ENCODE measurements around the gene IRF2.
A peak's percentile ranks its signal among the peaks of the same experiment; 100 is the strongest.

Gene IRF2

DNA sequence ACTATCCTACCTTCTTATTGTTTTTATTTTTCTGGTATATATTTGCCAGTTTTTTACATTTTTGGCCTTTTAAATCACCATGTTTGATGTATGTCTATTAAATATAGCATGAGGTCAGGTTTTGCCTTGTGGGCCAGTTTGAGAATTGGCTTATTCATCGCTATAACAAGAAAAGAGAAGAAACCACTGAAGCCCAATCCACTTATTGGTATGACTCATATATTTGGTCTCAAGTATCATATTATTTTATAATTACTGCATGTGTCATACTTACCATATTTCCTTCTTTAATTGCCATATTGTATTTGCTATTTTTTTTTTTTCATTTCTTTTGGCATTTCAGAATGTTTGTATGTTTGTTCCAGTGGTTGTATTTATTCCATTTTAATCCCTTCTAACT is 99.3 kb downstream of the IRF2 start:
- TF ChIP-seq, protein P1, sequence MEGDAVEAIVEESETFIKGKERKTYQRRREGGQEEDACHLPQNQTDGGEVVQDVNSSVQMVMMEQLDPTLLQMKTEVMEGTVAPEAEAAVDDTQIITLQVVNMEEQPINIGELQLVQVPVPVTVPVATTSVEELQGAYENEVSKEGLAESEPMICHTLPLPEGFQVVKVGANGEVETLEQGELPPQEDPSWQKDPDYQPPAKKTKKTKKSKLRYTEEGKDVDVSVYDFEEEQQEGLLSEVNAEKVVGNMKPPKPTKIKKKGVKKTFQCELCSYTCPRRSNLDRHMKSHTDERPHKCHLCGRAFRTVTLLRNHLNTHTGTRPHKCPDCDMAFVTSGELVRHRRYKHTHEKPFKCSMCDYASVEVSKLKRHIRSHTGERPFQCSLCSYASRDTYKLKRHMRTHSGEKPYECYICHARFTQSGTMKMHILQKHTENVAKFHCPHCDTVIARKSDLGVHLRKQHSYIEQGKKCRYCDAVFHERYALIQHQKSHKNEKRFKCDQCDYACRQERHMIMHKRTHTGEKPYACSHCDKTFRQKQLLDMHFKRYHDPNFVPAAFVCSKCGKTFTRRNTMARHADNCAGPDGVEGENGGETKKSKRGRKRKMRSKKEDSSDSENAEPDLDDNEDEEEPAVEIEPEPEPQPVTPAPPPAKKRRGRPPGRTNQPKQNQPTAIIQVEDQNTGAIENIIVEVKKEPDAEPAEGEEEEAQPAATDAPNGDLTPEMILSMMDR (IDR thresholded peaks at IDR 0.05; ENCODE audit: low read depth, low read length), result no peak
- H3K4me3 ChIP-seq (replicated peaks in 1 of 2; ENCODE audit: low read depth in 2 of 2, low read length in 2 of 2), result no peak overlapping the region
- peak in 1 of 2 donors; percentile 41 for DNase-seq (ENCODE audit: low read depth in 2 of 2)

DNA sequence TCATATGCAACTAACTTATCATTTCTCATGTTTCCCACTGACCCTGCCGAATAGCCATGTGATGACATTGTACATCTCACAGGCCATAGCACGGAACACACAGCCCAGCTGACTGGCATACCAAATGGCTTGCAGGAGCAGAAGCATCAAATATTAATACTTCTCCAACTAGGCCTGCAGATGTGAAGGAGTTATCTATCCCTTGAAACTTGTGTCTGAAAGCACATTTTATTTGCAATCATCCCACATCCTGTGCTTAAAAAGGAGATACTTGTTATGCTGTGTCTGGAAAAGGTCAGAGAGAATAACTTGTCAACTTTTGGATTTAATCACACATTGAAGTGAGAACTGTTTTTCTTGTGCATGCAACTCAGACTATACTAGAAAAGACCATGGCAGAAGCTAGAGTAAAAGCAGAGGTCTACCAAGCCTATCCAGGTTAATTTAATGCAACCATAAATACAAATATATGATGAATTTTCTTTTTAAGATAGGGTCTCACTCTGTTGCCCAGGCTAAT is 100.4 kb downstream of the IRF2 start:
- H3K4me3 ChIP-seq (replicated peaks in 1 of 2; ENCODE audit: low read depth in 2 of 2, low read length in 2 of 2), result no peak overlapping the region
- DNase-seq (ENCODE audit: low read depth in 2 of 2), result no peak
- TF ChIP-seq, protein P1 (IDR thresholded peaks at IDR 0.05; ENCODE audit: low read depth, low read length), result no peak

DNA sequence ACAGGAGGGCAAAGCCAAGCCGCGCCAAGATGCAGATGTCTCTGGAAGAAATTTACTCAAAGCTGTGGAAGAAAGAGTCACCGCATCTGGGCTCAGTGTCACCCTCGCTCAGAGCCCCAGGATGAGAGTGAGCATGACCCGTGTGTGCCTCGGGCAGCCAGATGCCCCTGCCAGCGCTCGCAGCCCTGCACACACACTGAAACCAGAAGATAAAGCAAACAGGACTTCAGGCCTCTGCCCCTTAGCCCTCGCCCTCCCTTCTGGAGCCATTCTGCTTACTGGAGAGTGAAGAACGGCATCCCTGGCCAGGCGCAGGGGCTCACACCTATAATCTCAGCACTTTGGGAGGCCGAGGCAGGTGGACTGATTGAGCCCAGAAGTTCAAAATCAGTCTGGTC is 103.0 kb downstream of the IRF2 start:
- TF ChIP-seq, protein P1 (IDR thresholded peaks at IDR 0.05; ENCODE audit: low read depth, low read length), result no peak
- no peak for DNase-seq (ENCODE audit: low read depth in 2 of 2)
- no peak overlapping the region for H3K4me3 ChIP-seq (replicated peaks in 1 of 2; ENCODE audit: low read depth in 2 of 2, low read length in 2 of 2)

DNA sequence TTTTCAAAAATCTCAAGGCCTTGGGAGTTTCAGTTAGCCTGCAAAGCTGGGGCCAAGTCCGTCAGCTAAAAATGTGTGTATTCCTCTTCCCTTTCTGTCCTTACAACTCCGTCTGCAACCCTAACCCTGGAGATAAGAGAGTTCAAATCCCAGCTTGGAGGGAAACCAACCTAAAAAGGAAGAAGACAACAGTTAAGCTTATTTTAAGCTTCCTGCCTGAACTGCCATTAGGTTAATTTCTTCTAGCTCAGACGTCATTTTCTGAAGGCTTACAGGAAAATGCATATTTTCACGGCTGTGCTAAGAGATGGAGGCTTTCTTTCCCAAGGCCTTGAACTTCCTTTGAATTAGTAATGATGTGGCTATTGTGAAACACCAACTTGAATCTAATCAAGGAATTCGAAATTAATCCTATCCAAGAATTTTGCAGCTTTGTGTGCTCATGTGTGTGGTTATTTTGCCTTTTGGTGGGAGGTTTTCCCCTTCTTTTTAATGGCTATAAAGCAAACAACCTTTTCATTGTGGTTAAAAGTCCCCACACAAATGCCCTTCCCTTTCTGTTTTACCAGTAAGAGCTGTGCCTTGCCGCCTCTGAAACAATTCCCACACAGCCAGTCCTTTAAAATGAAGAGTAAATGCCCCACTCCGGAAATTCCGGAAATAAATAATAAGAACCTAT is 103.5 kb downstream of the IRF2 start:
- TF ChIP-seq, protein P1 (IDR thresholded peaks at IDR 0.05; ENCODE audit: low read depth, low read length), result no peak
- DNase-seq (ENCODE audit: low read depth in 2 of 2), result peak; percentile 31 to 90

DNA sequence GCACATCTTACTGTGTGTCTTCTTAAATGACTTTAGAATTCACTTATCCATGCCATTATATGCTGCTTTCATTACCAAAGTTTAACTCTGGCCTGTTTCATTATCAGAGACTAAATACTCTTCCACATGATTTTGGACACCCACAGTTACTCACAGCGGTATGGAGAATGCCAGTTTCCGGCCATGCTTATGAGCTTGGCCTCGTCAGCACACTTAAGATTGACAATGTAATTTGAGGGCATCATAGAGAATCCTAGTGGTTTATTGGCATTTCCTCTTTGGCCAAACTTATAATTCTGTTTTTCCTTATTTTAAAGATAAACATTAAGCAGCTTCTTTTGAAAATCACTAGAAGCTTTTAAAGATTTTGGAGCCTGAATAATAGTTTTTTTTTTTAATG is 104.5 kb downstream of the IRF2 start:
- DNase-seq (ENCODE audit: low read depth in 2 of 2), result peak in 1 of 2 donors; percentile 55
- TF ChIP-seq, protein P1 (IDR thresholded peaks at IDR 0.05; ENCODE audit: low read depth, low read length), result no peak
- no peak overlapping the region for H3K4me3 ChIP-seq (replicated peaks in 1 of 2; ENCODE audit: low read depth in 2 of 2, low read length in 2 of 2)

More for the DNA sequence above, 103.5 kb downstream of the IRF2 start:
- no peak overlapping the region for H3K4me3 ChIP-seq (replicated peaks in 1 of 2; ENCODE audit: low read depth in 2 of 2, low read length in 2 of 2)

DNA sequence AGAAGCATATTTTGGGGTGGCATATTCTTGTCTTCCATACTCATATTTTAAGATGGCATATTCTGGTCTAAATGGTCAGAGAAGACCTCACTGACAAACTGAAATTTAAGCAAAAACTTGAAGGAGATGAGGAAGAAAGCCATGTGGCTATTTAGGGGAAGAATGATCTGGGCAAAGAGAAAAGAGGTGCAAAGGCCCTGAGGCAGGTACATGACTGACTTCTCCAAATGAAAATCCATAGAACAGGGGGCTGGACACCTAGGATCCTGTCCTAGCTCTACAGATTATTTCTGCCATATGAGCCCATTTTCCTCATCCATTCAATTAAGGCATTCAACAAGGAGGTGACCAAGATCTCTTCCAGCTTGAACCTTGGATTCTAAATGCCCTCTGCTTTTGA is 105.6 kb downstream of the IRF2 start:
- TF ChIP-seq, protein P1 (IDR thresholded peaks at IDR 0.05; ENCODE audit: low read depth, low read length), result no peak

More for the DNA sequence above, 105.6 kb downstream of the IRF2 start:
- no peak overlapping the region for H3K4me3 ChIP-seq (replicated peaks in 1 of 2; ENCODE audit: low read depth in 2 of 2, low read length in 2 of 2)
- DNase-seq (ENCODE audit: low read depth in 2 of 2), result no peak
